ENCODE data around the gene NCOA3. TPM values are rescaled to one million over a fixed set of nuclear protein-coding genes. Genes with fewer than 3 reads are reported as not detected.

Gene NCOA3
- total RNA-seq, 2 experiments from 2014 or later: 66.2 to 73.7 TPM

- POLR2A ChIA-PET: interaction anchor here (0.6 to 0.7 kb wide), 2 partner anchors 10 to 177 kb away, joined by 3 read pairs; no protein-coding TSS in a partner anchor
- H3K4me1 Mint-ChIP-seq (ENCODE audit: low read depth): peaks cover 56% of the 10 kb centered on the region
- no peak overlapping the region for H3K27ac Mint-ChIP-seq
- no peak for ATAC-seq
- H3K4me3 Mint-ChIP-seq: no peak overlapping the region
- DNase-seq: no peak
- intact Hi-C loops (cut with micrococcal nuclease): no loop called here
- TF ChIP-seq CTCF (IDR thresholded peaks at IDR 0.05): no peak
- H3K9me3 Mint-ChIP-seq: no peaks in the 10 kb centered on the region
- CTCF ChIA-PET: no interaction called here
- H3K36me3 Mint-ChIP-seq (ENCODE audit: low read depth): peaks cover 33% of the 10 kb centered on the region
- H3K27me3 Mint-ChIP-seq: no peaks in the 10 kb centered on the region
Observed at GRCh38 chr20:47557791-47558190, 56.1 kb downstream of the NCOA3 start.

GRCh38 chr20:47558295-47559066 lies 56.8 kb downstream of the NCOA3 start:
- POLR2A ChIA-PET: interaction anchor here (0.7 kb wide), 1 partner anchor 178 kb away, joined by 3 read pairs; no protein-coding TSS in a partner anchor

GRCh38 chr20:47559141-47559540 lies 57.5 kb downstream of the NCOA3 start:
- intact Hi-C loops (cut with micrococcal nuclease): no loop called here
- Mint-ChIP-seq H3K27me3 (no peaks in the 10 kb centered on the region), H3K9me3 (no peaks in the 10 kb centered on the region), H3K27ac (no peak overlapping the region), H3K36me3 (ENCODE audit: low read depth) (peaks cover 31% of the 10 kb centered on the region), H3K4me1 (ENCODE audit: low read depth) (peaks cover 66% of the 10 kb centered on the region), H3K4me3 (no peak overlapping the region)
- DNase-seq (no peak), ATAC-seq (no peak)
- TF ChIP-seq CTCF (IDR thresholded peaks at IDR 0.05): no peak
- ChIA-PET POLR2A (no interaction called here), CTCF (interaction anchor here (0.9 kb wide), 1 partner anchor 32 kb away, joined by 3 read pairs; no protein-coding TSS in a partner anchor)

More at GRCh38 chr20:47558295-47559066, 56.8 kb downstream of the NCOA3 start:
- Mint-ChIP-seq H3K36me3 (ENCODE audit: low read depth) (peaks cover 29% of the 10 kb centered on the region), H3K27me3 (no peaks in the 10 kb centered on the region), H3K9me3 (no peaks in the 10 kb centered on the region), H3K27ac (no peak overlapping the region), H3K4me3 (no peak overlapping the region), H3K4me1 (ENCODE audit: low read depth) (peaks cover 63% of the 10 kb centered on the region)
- no peak for TF ChIP-seq CTCF (IDR thresholded peaks at IDR 0.05)
- CTCF ChIA-PET: interaction anchor here (0.9 kb wide), 1 partner anchor 32 kb away, joined by 3 read pairs; no protein-coding TSS in a partner anchor
- intact Hi-C loops (cut with micrococcal nuclease): no loop called here
- ATAC-seq (no peak), DNase-seq (no peak)

GRCh38 chr20:47561180-47561579 lies 59.5 kb downstream of the NCOA3 start:
- no peak for DNase-seq
- no peak overlapping the region for H3K4me3 Mint-ChIP-seq
- no peaks in the 10 kb centered on the region for H3K9me3 Mint-ChIP-seq
- H3K4me1 Mint-ChIP-seq (ENCODE audit: low read depth): peaks cover 74% of the 10 kb centered on the region
- CTCF ChIA-PET: interaction anchor here (1.5 kb wide), 2 partner anchors 60 to 117 kb away, joined by 3 to 4 read pairs; no protein-coding TSS in a partner anchor
- no peak overlapping the region for H3K27ac Mint-ChIP-seq
- POLR2A ChIA-PET: no interaction called here
- no peak for ATAC-seq
- intact Hi-C loops (cut with micrococcal nuclease): no loop called here
- TF ChIP-seq CTCF (IDR thresholded peaks at IDR 0.05): no peak
- peaks cover 25% of the 10 kb centered on the region for H3K36me3 Mint-ChIP-seq (ENCODE audit: low read depth)
- no peaks in the 10 kb centered on the region for H3K27me3 Mint-ChIP-seq

Measured in activated CD8-positive, alpha-beta T cell treated with anti-CD3 and anti-CD28 coated beads for 36 hours (primary cell).